NOMO-1 treated with dmso at 0.1 percent for 144 hours (cell line): Measurements from ENCODE around the gene ALOX12.
"Not testable (repeated sequence)": the region's sequence is repeated elsewhere in the genome, so short reads cannot be mapped to it uniquely, and the experiment has no call there.

Experiments
- DNase-seq: peaks from one replicate; lab custom pipeline; 2025; ENCODE audit not compliant: unreplicated experiment; lab: John Stamatoyannopoulos, UW

ALOX12 gene, protein sequence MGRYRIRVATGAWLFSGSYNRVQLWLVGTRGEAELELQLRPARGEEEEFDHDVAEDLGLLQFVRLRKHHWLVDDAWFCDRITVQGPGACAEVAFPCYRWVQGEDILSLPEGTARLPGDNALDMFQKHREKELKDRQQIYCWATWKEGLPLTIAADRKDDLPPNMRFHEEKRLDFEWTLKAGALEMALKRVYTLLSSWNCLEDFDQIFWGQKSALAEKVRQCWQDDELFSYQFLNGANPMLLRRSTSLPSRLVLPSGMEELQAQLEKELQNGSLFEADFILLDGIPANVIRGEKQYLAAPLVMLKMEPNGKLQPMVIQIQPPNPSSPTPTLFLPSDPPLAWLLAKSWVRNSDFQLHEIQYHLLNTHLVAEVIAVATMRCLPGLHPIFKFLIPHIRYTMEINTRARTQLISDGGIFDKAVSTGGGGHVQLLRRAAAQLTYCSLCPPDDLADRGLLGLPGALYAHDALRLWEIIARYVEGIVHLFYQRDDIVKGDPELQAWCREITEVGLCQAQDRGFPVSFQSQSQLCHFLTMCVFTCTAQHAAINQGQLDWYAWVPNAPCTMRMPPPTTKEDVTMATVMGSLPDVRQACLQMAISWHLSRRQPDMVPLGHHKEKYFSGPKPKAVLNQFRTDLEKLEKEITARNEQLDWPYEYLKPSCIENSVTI

DNA sequence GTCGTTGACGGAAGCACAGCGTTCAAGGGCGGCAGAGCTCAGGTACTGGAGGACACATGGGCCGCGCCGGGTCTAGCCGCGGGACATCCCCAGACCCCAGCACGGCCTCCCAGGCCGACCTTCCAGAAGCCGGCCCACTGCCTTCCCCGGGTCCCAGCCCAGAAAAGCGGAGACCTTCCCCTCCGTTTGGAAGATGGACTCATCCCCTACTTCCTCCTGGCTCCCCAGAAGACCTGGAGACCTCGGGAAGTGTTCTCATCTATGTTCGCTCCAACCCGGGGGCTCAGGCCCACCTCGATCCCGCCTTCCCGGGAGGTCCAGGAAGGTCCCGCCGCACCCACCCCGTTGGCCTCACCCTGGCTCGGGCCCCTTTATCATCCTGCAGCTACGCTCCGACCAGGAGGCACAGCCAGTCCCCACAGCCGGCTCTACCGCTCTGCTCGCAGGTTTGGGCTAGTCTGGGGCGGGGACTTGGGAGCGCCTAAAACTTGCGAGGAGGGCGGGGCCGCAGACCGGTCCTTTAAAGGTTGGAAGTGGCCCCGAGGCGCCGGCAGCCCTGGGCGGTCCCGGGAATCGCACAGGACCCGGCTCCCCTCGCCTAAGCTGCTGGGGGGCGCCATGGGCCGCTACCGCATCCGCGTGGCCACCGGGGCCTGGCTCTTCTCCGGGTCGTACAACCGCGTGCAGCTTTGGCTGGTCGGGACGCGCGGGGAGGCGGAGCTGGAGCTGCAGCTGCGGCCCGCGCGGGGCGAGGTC is at the start of gene ALOX12:
Gene ALOX12, plus strand, starts transcription at position 550 of the 756 bp plus-strand sequence. Its CDS starts 69 bp downstream, at position 619.
- no peak for DNase-seq

DNA sequence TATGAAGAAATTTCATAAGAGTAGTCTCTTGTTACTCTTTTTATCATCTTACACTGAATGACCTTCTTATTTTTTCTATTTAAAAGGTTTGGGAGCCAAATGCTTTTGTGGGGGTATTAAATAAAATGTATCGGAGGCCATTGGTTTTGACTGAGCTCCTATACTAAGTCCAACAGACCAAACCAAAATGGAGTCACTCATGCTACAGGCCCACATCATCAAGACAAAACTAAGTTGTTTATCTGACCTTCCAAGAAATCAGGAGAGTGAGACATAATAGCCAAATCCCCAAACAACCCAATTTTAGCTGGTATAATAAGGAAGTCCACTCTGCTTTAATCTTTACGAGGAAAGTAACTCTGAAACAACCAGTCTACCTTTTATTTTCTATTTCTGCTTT is 48.1 kb upstream of the ALOX12 start:
- DNase-seq: no peak

DNA sequence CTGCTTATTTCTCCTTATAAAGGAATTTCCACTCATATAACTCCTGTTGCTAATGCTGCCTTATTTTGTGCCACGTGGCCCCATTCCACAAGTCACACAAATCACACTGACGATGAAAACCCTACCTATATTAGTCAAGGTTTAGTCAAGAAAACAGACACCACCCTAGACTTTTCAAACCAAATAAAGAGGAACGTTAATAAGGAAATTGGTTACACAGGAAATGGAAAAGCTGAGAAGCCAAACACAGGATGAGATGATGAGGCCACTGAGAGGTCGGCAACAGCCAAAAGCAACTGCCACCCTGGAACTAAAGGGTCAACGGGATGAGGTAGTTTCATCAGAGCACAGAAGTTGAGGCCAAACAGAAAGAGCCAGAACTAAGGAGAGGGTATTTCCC is 47.3 kb upstream of the ALOX12 start:
- DNase-seq: peak; percentile 81

DNA sequence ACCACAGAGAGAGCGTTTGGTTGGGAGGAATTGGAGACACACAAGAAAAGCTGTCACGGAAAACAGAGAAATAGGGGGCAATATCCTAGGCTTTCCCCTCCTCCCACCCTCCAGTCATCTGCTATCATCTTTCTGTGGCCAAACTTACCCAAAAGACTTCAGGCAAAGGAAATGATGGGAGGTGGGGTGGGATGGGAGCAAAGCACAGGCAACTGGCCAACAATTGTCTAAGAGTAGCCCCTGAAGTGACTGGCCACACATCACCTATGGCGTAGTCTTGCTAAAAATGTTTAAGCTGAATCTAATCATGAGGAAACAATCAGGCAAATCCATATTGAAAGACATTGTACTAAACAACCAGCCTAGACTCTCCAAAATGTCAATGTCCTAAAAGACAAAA is 46.9 kb upstream of the ALOX12 start:
- no peak for DNase-seq

DNA sequence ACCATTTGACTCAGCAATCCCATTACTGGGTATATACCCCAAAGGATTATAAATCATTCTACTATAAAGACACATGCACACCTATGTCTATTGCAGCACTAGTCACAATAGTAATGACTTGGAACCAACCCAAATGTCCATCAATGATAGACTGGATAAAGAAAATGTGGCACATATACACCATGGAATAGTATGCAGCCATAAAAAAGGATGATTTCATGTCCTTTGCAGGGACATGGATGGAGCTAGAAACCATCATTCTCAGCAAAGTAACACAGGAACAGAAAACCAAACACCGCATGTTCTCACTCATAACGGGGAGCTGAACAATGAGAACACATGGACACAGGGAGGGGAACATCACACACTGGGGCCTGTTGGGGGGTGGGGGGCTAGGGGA is 44.9 kb upstream of the ALOX12 start:
- not testable (repeated sequence) for DNase-seq

DNA sequence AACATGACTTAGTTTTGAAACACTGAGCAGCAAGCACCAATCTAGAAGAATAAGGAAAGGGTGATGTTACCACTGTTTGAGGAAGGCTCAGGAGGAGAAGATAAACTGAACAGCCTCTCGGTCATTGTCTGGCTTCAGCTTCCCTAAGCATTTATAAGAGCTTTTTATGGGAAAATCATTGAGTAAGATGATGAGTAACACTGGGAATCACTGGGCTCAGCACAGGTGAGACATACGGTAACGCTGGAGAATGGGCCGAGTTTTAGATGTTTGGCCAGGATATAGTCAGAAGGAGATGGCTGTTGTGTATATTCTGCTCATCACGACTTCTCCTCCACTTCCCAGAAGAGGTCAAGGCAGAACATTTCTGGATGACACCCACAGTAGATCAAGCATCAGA is 42.2 kb upstream of the ALOX12 start:
- DNase-seq: no peak

DNA sequence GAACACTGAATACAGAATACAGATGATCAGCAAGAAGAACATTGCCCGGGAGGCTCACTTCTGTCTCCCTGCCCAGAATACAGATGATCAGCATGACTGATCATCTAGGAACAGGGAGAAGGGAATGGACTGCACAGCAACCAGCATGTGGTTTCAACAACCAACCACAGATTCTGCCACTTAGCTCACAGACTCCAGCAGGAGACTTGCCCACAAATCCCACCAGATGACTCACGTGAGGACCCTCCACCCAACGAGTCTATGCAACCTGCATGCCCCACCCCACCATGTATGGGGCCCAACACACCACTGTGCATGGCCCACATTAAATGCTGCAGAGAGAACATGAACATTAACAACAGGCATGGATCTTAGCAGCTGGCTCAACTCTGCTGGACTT is 36.1 kb upstream of the ALOX12 start:
- DNase-seq: no peak

DNA sequence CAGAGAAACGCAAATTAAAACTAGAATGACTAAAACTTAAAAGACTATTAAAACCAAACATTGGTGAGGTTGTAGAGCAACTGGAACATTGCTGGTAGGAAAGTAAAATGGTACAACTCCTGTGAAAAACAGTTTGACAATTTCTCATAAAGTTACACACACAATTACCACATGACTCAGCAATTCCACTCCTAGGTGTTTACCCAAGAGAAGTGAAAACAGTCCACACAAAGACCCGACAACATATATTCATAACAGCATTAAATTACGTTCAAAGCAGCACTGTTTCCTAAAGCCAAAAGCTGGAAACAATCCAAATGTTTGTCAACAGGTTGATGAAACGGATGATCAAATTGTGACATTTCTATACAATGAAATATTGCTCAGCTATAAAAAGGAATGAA is 26.5 kb upstream of the ALOX12 start:
- no peak for DNase-seq

DNA sequence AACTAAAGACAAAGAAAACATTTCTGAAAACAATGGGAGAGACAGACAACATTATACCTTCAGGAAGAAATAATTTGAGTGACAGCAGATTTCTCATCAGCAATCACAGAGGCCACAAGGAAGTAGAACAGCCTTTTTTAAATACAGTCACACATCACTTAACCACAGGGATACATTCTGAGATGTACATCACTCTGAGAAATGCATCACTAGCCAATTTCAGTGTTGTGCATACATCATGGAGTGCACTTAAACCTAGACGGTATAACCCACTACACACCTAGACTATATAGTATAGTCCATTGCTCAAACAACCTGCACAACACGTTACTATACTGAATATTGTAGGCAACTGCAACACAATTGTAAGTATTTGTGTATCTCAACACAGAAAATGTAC is 24.9 kb upstream of the ALOX12 start:
- no peak for DNase-seq

DNA sequence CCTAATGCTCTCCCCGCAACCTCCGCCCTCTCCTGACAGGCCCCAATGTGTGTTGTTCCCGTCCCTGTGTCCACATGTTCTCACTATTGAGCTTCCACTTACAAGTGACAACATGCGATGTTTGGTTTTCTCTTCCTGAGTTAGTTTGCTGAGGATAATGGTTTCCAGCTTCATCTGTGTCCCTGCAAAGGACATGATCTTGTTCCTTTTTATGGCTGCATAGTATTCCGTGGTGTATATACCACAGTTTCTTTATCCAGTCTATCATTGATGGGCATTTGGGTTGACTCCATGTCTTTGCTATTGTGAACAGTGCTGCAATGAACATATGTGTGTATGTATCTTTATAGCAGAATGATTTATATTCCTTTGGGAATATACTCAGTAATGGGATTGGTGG is 16.4 kb upstream of the ALOX12 start:
- DNase-seq: not testable (repeated sequence)

DNA sequence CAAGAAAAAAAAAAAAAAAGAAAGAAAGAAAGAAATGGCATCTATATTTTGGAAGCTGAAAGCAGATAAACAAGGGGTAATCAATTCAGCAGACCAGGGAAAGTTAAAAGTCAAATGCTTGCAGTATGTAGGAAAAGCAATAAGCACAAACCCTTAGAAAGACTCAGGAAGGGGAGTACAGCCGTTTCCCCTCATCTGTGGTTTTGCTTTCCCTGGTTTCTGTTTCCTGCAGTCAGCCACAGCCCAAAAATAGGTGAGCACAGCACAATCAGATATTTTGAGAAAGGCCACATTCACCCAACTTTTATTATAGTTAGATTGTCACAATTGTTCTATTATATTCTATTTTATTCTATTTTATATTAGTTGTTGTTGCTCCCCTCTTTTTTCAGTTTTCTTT is 14.4 kb upstream of the ALOX12 start:
- no peak for DNase-seq

DNA sequence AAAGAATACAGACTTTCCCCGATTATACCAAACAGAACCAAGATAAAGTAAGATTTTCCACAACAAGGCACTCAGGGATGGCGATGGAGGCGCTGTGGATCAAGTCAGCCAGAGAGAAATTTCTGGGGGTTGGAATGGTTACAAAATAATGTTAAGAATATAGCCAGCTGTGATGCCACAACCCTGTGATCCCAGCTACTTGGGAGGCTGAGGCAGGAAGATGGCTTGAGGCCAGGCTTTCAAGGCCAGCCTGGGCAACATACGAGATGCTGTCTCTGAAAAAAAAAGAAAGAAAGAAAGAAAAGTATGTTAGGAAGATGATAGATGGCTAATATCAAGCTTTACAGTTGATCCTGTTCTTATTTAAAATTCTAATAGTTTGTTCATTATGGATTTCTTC is 10.6 kb upstream of the ALOX12 start:
- no peak for DNase-seq

DNA sequence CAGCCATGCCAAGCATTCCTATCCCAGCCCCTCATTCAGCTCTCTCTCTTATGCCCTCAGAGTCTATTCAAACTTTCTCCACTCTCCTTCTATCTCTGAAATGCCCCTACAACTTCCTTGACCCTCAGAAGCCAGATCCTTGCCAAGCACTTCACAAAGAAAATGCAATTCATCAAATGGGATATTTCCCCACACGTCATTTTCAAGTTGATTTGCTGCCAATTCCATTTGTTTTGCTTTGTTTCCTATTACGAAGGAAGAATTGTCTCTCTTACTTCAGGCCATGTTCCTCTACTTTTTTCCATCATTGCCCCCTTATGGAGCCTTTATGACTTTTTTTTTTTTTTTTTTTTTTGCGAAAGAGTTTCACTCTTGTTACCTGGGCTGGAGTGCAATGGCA is 9.2 kb upstream of the ALOX12 start:
- no peak for DNase-seq

DNA sequence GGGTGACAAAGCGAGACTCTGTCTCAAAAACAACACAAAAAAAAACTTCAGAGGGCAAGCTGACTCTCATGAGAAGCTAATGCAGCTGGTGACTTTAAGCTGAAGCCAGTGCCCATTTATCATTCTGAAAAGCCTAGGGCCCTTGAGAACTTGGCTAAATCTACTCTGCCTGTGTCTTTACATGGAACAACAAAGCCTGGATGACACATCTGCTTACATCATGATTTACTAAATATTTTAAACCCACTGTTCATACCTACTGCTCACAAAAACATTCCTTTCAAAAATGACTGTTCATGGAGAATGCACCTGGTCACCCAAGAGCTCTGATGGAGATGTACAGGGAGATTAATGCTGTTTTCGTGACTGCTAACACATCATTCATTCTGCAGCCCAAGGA is 6.1 kb upstream of the ALOX12 start:
- DNase-seq: no peak

DNA sequence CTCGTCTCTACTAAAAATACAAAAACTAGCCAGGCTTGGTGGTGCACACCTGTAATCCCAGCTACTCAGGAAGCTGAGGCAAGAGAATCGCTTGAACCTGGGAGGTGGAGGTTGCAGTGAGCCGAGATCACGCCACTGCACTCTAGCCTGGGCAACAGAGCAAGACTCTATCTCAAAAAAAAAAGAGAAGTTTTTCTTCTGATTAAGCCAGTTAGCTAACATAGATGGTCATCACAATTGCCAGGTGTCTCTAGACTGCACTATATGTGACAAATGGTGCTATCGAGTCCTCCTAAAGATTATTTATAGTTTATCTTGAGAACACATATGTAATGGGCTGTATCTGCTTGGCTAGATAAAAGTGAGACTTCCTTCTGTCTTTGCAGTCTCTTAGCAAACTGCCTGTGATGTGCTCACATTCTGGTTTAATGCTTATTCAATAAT is 2.2 kb upstream of the ALOX12 start:
- DNase-seq: not testable (repeated sequence)

DNA sequence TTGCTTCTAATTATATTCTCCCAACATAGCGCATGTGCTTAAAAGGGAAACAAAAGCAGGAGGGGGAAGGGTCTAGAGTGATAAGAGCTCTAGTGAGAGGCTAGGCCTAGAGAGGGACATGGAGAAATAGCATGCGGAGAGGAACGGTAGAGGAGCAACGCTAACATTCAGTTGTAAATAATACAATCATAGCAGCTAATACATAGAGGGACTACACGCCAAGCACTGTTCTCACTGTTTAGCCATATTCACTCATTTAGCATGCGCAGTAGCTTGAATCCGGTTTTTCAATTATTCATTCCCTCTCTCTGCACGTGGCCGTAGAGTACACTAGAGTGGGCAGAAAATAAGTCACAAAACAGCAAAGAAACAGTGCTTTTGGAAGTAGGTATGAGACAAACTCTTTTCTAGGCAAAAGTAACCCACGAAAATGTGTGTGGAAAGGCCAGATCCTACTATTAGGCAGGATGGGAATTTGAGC is 1.7 kb upstream of the ALOX12 start:
- no peak for DNase-seq

DNA sequence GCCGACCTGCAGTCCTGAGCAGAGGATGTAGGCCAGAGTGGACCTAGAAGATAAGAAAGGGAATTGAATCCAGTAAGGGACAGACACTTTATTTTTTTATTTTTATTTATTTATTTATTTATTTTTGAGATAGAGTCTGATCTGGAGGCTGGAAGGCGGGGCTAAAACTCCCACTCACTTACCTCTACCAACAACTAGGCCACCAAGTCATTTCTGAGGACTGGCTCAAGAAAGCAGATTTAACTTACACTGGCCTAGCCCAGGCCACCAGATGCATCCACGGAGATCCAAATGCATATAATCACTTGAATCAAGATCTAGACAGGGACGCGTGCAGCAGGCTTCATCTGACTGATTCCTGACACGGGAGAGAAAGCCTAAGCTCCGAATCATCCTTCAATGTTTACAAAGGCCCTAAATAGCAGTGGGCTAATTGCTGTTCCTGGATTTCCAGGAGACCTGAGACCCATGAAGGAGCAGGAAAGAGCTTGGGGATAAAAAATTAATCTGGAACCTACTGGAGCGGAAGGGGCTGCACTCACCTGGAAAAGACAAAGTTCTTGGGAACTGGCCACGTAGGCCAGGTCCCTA is 1.1 kb upstream of the ALOX12 start:
- DNase-seq: no peak

DNA sequence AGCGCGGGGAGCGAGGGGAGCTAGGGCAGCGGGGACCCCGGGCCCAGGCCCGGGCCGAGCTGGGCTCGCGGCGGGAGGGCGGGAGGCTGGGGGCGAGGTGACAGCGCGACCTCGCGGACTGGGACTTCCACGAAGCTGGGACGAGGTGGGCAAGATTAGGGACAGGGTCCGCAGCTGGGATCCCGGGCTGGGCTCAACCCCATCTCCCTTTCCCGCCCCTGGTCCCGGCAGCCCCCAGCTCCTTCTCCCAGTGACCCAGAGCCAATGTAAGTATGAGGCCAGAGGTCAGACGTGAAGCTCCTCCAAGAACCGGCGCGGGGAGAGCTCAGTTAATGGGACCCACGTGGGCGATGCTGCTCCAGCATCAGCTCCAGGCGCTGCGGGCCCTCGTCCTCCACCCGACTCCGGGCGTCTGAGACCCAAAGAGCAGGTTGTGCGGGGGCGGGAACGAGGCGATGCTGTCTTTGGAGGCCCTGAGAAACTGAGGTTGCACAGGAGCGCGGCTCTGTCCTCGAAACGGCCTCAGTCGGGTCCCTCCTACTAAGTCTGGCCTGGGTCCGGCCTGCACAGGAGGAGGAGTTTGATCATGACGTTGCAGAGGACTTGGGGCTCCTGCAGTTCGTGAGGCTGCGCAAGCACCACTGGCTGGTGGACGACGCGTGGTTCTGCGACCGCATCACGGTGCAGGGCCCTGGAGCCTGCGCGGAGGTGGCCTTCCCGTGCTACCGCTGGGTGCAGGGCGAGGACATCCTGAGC is 585 bp downstream of the ALOX12 start:
- no peak for DNase-seq

DNA sequence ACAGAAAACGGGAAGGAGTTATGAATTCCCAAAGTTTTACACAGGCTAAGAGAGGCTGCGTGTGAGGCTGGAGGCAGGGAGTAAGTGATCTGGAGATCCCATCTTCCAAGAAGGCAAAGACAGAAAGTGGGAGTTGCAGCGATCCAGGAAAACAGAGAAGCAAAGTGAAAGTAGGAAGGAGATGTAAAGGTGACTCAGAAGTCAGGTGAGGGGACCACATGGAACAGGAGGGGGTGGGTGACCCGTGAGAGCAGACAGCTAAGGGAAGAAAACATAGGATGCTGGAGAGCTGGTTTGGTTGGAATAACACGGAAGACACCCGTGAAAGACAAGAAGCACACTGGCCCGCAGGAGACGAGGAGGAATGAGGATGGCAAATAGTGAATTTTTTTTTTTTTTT is 1.3 kb downstream of the ALOX12 start:
- DNase-seq: no peak

DNA sequence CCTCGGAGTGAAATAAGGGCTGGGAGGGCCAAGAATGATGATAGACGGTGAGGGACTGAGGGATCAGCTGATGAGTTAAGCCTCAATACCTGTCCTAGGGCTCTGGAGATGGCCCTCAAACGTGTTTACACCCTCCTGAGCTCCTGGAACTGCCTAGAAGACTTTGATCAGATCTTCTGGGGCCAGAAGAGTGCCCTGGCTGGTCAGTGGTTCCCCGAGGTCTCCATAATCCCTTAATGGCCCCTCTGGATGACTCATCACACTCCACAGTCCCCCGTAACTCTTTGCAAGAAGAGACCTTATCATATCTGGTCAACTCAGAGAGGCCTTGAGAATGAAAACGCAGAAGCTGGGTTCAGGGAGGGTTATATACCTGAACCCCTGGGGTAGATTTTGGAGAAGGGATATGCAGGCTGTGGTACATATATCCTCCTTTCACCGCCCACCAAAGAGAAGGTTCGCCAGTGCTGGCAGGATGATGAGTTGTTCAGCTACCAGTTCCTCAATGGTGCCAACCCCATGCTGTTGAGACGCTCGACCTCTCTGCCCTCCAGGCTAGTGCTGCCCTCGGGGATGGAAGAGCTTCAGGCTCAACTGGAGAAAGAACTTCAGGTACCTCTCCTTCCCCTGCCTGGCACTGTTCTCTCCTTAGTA is 3.1 kb downstream of the ALOX12 start:
- DNase-seq: no peak
